GM18861 (cell line): ENCODE results near the gene DYRK2.
"Not testable (repeated sequence)": the region's sequence is repeated elsewhere in the genome, so short reads cannot be mapped to it uniquely, and the experiment has no call there.

ENCODE experiments used
- ATAC-seq: cut with Tn5 transposase; IDR thresholded peaks from one replicate; pipeline ENCODE4 v1.9.1; 2021; ENCODE audit not compliant: unreplicated experiment

DYRK2 gene

DNA sequence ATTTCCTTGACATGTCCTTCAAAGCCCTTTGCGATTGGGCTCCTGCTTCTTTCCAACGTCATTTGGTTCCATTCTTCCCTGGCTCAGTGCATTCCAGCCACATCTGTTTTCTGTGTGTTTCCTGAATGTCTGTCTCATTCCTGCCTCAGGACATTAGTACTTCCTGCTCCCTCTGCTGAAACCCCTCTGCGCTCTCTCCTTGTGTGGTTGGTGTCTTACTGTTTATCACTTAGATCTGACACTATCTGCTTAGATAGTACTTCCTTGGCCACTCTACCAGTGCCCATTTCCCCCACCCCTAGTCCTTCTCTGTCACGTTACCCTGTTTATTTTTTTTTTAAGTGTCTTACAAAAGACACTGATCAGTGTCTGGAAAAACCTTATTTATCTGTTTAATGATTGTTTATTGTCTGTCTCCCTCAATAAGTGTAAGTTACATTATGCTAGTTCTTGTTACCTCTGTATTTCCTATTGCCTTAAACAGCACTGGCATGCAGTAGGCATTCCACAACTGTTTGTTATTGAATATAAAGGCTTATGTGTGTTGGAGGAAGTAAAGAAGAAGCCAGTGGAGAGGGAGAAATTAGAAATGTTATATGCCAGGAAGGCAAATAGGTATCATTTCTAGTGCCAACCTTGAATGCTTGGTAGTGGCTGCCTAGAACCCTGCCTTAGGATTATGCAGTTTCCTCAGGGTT lies 21.5 kb downstream of the DYRK2 start:
- no peak for ATAC-seq

DNA sequence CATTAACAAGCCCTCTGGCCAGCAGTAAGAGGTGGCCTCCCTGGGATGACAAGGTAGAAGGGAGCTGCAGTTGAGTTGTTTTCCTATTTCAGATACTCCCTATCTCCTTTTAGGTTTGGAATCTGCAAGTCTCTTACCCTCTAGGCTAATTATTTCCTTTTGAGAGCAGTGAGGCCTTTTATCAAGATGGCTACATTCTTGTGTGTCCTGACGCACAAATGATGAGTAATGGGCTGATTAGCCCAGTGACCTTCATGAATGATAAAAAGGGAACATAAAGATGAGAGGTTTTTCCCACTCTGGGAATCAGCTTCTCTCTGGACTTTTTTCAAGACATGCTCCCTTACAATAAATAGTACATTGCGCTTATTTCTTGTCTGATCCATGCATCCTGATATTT lies 22.9 kb downstream of the DYRK2 start:
- ATAC-seq, result no peak

DNA sequence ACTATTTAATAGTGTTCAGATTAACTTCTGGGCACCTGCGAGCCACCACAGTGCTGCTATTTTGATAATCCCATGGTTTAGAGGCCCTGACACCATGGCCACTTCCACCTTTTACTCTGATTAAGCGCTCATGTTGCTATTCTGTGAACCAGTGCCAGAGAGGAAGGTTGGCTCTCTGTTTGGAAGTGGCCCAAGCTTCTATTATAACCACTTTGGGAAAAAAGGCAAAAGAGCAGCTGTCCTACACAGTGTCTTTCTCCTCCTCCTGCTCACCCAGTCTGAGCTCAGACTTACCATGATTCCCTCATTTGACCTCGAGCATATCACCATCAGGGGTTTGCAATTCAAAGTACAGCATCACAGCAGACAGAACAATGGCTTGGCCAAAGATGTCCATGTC lies 23.3 kb downstream of the DYRK2 start:
- ATAC-seq, result no peak

- ATAC-seq, result not testable (repeated sequence)
These were observed 24.0 kb downstream of the DYRK2 start for GRCh38 chr12:67672507-67672906.

DNA sequence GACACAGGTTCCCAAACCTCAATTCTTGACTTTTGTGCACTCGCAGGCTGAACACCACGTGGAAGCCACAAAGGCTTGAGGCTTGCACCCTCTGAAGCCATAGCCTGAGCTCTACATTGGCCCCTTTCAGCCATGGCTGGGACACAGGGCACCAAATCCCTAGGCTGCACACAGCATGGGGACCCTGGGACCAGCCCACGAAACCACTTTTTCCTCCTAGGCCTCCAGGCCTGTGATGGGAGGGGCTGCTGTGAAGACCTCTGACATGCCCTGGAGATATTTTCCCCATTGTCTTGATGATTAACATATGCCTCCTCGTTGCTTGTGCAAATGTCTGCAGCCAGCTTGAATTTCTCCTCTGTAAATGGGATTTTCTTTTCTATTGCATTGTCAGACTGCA lies 25.0 kb downstream of the DYRK2 start:
- not testable (repeated sequence) for ATAC-seq

DNA sequence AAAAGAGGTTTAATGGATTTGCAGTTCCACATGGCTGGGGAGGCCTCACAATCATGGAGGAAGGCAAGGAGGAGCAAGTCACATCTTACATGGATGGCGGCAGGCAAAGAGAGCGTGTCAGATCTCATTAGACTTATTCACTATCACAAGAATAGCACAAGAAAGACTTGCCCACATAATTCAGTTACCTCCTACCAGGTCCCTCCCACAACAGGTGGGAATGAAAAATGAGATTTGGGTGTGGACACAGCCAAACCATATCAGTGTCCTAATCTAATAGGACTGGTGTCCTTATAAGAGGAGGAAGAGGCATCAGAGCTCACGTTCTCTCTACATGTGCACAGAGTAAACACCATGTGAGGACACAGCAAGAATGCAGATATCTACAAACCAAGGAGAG lies 25.9 kb downstream of the DYRK2 start:
- ATAC-seq, result no peak

DNA sequence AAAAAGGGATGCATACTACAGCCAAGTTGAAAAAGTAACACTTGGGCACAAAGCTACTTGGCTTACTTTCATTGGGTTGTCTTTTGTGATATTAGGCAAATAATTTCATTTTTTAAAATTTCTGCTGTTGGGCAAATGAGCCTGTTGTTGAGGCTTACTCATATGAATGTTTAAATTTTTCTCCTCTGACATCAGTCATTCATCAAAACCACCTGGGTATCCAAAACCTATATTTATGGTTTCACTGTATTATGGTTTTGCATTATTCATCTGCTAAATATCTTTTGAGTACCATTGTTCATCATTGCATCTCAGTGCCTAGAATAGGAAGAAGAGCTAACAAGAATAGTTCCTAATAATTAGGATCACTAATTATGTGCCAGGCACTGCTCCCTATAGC lies 28.1 kb downstream of the DYRK2 start:
- ATAC-seq, result no peak

DNA sequence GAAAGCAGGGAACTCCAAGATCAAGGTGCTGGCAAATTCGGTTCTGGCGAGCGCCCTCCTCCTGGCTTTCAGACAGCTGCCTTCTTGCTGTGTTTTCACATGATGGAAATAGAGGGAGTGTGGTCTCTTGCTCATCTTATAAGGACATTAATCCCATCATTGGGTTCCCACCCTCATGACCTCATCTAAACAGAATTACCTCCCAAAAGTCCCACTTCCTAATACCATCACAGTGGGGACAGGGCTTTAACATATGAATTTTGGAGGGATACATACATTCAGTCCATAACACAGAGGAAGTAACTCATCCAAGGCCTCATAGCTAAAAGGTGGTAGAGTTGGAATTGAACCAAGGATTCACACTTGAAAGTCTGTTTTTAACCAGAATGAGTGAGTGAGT lies 28.6 kb downstream of the DYRK2 start:
- ATAC-seq, result no peak

GRCh38 chr12:67681105-67681778 lies 32.7 kb downstream of the DYRK2 start:
- no peak for ATAC-seq

DNA sequence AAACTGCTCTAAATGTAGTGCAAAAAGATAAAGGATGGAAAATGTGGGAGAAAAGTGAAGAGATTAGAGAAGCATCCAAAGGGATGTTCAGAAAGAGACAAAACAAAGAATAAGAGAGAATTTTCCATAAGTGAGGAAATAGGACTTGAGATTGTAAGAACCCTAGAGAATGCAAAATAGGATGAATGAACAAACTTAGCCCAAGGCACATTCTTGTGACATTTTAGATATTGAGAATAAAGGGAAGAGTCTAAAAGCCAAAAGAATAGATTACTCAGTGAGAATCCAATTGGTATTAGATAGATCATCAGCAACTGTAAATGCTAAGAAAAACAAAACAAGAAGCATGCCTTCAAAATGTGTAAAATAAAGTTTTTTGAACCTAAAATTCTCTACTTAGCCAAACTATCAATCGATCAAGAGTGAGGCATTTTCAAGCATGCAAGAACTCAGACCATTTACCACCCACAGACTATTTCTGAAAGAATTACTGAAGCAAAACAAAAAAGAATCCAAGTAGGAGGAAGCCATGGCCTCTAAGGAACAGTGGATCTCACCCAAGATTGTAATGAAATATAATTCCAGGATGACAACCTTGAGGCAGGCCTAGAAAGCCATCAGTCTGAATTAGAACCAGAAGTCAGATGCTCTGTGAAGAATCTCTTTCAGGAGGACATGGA lies 33.5 kb downstream of the DYRK2 start:
- ATAC-seq, result no peak

GRCh38 chr12:67689385-67689784 lies 40.8 kb downstream of the DYRK2 start:
- no peak for ATAC-seq

DNA sequence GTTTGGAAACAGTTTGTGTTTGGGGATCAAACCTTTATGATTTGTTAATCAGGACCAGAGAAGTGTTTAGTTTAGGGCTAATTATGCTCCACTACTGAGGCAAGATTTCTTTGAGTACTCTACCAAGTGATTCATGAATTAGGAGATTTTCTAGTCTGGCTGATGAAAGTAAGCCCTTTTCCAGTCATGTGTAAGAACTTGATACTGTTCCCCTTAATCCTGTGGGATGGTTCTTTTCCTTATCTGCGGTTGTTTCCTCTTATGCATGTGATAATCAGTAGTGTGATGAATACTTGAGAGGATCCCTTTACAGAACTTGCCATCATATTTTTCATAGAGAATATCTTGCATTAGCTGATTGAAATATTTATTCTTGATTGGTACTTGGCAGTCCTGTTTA lies 42.1 kb downstream of the DYRK2 start:
- no peak for ATAC-seq

- ATAC-seq, result no peak
These were observed 42.7 kb downstream of the DYRK2 start for GRCh38 chr12:67691220-67691619.

- no peak for ATAC-seq
These were observed 43.6 kb downstream of the DYRK2 start for GRCh38 chr12:67692135-67692534.

GRCh38 chr12:67692966-67693365 lies 44.4 kb downstream of the DYRK2 start:
- peak; percentile 82 for ATAC-seq

GRCh38 chr12:67693894-67694293 lies 45.3 kb downstream of the DYRK2 start:
- no peak for ATAC-seq

GRCh38 chr12:67694306-67694900 lies 45.9 kb downstream of the DYRK2 start:
- no peak for ATAC-seq

- ATAC-seq, result no peak
These were observed 47.4 kb downstream of the DYRK2 start for GRCh38 chr12:67695974-67696373.

DNA sequence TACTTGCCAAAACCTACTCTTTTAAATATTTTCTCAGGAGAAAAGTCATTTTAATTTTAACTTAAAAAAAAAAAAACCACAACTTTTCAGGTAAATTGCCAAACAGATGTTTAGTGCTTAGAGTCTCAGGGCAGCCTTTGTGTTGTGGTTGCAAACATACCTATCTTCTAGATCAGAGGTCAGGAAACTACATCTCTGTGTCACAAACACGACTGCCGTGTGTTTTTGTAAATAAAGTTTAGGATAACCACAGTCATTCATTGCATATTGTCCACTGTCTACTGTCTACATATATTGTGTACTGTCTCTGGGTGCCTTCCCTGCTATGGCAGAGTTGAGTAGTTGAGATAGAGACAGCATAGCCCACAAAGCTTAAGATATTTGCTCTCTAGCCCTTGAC lies 48.9 kb downstream of the DYRK2 start:
- no peak for ATAC-seq

DNA sequence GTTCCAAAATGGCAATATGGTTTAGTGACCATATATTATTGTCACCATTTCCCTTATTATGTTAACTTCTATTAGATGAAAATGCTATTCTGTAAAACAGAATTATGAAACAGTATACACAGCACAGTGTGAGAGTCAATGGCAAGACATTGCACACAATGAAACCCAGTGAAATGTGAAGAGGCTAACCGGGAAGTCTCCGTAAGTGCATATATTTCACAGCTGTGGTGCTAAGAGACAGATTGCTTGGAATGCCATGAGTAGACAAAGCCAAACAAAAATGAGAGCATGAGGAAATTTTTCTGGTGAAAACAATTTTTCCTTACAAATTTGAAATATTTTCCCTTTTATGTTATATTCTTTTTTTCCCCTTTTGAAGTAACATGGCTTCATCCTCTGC lies 49.4 kb downstream of the DYRK2 start:
- no peak for ATAC-seq

DNA sequence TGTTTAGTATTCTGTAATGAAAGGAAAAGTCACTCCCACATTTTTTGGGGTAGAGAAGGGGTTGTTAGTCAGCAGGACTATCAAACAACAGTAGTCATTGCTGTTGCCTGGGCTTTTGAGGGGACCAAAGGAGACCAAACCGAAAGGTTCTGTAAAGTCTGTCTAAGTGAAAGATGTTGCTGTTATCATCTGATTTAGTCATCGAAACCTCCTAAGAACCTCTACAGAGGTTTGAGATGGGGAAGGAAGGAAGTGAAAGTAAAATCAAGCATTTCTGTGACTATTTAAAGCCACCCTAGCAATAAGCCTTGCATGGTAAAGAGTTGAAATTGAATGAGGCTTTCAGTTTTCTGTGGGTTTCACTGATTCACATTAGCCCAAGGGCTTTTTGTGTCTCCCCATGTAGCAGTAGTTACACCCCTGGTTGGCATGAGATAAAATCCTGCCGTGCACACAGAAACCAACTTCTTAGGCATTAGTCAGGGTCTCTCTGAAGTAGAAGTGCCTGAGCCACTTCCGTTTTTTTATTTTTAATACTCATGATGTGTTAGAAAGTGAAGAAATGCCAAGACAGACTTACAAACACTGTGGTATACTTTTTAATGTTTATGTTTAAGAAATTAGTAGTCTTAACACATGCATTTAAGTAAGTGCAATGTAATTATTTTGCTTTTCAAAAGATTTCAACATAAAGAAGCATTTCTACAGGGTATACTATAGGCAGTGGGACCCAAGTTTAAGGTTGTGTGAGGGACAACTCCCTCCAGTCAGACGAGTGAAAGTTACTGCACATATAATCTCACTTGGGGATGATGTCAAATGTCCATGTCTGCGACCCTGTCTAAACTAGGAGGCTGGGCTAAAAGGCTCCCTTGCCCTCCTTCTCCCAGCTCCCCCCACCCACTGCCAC lies 50.4 kb downstream of the DYRK2 start:
- peak; percentile 94 for ATAC-seq
